ENCODE data around the gene CFAP97.

Gene CFAP97

GRCh38 chr4:185149392-185149791 lies 54.4 kb downstream of the CFAP97 start:
- no peak for DNase-seq (ENCODE audit: low read depth in 1 of 2, low spot score in 1 of 2)
- H3K4me3 ChIP-seq (replicated peaks; ENCODE audit: insufficient read depth, low read length) = no peak overlapping the region
- no peaks in the 10 kb centered on the region for H3K27me3 ChIP-seq (ENCODE audit: insufficient read depth, poor library complexity, severe bottlenecking)
- TF ChIP-seq, protein P1, sequence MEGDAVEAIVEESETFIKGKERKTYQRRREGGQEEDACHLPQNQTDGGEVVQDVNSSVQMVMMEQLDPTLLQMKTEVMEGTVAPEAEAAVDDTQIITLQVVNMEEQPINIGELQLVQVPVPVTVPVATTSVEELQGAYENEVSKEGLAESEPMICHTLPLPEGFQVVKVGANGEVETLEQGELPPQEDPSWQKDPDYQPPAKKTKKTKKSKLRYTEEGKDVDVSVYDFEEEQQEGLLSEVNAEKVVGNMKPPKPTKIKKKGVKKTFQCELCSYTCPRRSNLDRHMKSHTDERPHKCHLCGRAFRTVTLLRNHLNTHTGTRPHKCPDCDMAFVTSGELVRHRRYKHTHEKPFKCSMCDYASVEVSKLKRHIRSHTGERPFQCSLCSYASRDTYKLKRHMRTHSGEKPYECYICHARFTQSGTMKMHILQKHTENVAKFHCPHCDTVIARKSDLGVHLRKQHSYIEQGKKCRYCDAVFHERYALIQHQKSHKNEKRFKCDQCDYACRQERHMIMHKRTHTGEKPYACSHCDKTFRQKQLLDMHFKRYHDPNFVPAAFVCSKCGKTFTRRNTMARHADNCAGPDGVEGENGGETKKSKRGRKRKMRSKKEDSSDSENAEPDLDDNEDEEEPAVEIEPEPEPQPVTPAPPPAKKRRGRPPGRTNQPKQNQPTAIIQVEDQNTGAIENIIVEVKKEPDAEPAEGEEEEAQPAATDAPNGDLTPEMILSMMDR (IDR thresholded peaks at IDR 0.05; ENCODE audit: insufficient read depth, low read length) = no peak
- TF ChIP-seq, protein P2, sequence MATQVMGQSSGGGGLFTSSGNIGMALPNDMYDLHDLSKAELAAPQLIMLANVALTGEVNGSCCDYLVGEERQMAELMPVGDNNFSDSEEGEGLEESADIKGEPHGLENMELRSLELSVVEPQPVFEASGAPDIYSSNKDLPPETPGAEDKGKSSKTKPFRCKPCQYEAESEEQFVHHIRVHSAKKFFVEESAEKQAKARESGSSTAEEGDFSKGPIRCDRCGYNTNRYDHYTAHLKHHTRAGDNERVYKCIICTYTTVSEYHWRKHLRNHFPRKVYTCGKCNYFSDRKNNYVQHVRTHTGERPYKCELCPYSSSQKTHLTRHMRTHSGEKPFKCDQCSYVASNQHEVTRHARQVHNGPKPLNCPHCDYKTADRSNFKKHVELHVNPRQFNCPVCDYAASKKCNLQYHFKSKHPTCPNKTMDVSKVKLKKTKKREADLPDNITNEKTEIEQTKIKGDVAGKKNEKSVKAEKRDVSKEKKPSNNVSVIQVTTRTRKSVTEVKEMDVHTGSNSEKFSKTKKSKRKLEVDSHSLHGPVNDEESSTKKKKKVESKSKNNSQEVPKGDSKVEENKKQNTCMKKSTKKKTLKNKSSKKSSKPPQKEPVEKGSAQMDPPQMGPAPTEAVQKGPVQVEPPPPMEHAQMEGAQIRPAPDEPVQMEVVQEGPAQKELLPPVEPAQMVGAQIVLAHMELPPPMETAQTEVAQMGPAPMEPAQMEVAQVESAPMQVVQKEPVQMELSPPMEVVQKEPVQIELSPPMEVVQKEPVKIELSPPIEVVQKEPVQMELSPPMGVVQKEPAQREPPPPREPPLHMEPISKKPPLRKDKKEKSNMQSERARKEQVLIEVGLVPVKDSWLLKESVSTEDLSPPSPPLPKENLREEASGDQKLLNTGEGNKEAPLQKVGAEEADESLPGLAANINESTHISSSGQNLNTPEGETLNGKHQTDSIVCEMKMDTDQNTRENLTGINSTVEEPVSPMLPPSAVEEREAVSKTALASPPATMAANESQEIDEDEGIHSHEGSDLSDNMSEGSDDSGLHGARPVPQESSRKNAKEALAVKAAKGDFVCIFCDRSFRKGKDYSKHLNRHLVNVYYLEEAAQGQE (IDR thresholded peaks at IDR 0.05; ENCODE audit: insufficient replicate concordance, low read depth) = no peak
- TF ChIP-seq POLR2AphosphoS5 (IDR thresholded peaks at IDR 0.05; ENCODE audit: low read depth) = no peak
- H3K27ac ChIP-seq (replicated peaks) = no peak overlapping the region

DNA sequence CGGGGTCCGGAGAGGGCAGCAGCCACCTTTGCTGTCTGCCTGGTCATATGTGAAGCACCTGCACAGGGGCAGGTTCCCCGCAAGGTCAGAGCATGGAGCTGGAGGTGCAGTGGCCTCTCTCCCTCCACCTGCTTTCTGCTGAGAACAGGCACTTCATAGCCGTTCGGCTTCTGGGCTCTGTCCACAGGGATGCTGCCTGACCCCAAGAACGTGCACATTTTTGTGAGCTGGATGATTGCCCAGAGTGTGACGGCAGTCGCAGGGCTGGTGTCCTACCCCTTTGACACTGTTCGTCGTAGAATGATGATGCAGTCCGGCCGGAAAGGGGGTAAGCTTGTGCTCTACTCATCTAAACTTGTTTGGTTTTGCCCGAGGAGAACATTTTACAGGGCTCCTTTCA lies 58.2 kb downstream of the CFAP97 start:
- Histone ChIP-seq H3K27me3 (ENCODE audit: insufficient read depth, poor library complexity, severe bottlenecking) (peaks cover 22% of the 10 kb centered on the region), H3K27ac (replicated peaks) (no peak overlapping the region), H3K4me3 (replicated peaks; ENCODE audit: insufficient read depth, low read length) (no peak overlapping the region)
- no peak for TF ChIP-seq POLR2AphosphoS5 (IDR thresholded peaks at IDR 0.05; ENCODE audit: low read depth)
- TF ChIP-seq, protein P2 (IDR thresholded peaks at IDR 0.05; ENCODE audit: insufficient replicate concordance, low read depth) = no peak
- TF ChIP-seq GABPA (IDR thresholded peaks at IDR 0.05; ENCODE audit: low read depth) = no peak
- no peak for TF ChIP-seq SPI1 (IDR thresholded peaks at IDR 0.05; ENCODE audit: borderline replicate concordance, low read depth)
- TF ChIP-seq, protein P1 (IDR thresholded peaks at IDR 0.05; ENCODE audit: insufficient read depth, low read length) = no peak
- no peak for DNase-seq (ENCODE audit: low read depth in 1 of 2, low spot score in 1 of 2)

GRCh38 chr4:185144601-185145240 lies 59.1 kb downstream of the CFAP97 start:
- H3K27ac ChIP-seq (replicated peaks) = no peak overlapping the region
- DNase-seq (ENCODE audit: low read depth in 1 of 2, low spot score in 1 of 2) = no peak
- H3K4me3 ChIP-seq (replicated peaks; ENCODE audit: insufficient read depth, low read length) = no peak overlapping the region
- TF ChIP-seq POLR2AphosphoS5 (IDR thresholded peaks at IDR 0.05; ENCODE audit: low read depth) = no peak
- TF ChIP-seq GABPA (IDR thresholded peaks at IDR 0.05; ENCODE audit: low read depth) = no peak
- TF ChIP-seq, protein P2 (IDR thresholded peaks at IDR 0.05; ENCODE audit: insufficient replicate concordance, low read depth) = no peak
- no peak for TF ChIP-seq SPI1 (IDR thresholded peaks at IDR 0.05; ENCODE audit: borderline replicate concordance, low read depth)
- TF ChIP-seq, protein P1 (IDR thresholded peaks at IDR 0.05; ENCODE audit: insufficient read depth, low read length) = no peak
- peaks cover 23% of the 10 kb centered on the region for H3K27me3 ChIP-seq (ENCODE audit: insufficient read depth, poor library complexity, severe bottlenecking)

Data from HL-60 (cell line).